Lower lobe of right lung (tissue), 2 donors: Measurements from ENCODE around the gene TP63. TPM values are rescaled to one million over a fixed set of nuclear protein-coding genes. Genes with fewer than 3 reads are reported as not detected.

Experiments
- ATAC-seq, 2 donors: fragments of 200-7000 bp; cut with Tn5 transposase; one replicate each; pipeline ENCODE4 v1.9.1; 2020 to 2022; ENCODE audit warnings: mild to moderate bottlenecking in 2 of 2, moderate library complexity in 2 of 2
- DNase-seq: peaks from one replicate; pipeline ENCODE4 v3.0.0-alpha.2; 2020
- H3K27ac ChIP-seq: fragments of 200-600 bp; one replicate; pipeline ENCODE4 v1.8.0; 2022
- H3K27me3 ChIP-seq: fragments of 200-600 bp; one replicate; pipeline ENCODE4 v1.8.0; 2022; ENCODE audit warnings: low read depth
- H3K36me3 ChIP-seq: fragments of 200-600 bp; one replicate; pipeline ENCODE4 v1.8.0; 2022; ENCODE audit warnings: mild to moderate bottlenecking
- H3K4me1 ChIP-seq: fragments of 200-600 bp; one replicate; pipeline ENCODE4 v1.8.0; 2022
- H3K4me3 ChIP-seq: fragments of 200-600 bp; one replicate; pipeline ENCODE4 v1.8.0; 2022; ENCODE audit warnings: mild to moderate bottlenecking
- H3K9me3 ChIP-seq: fragments of 200-600 bp; one replicate; pipeline ENCODE4 v1.8.0; 2022
- intact Hi-C: fragments of 100-400 bp; cut with DNase I; formaldehyde crosslinking; loops from one replicate; pipeline ENCODE4 v1.11.0; 2022
- total RNA-seq: library from RNA; stranded (reverse); fragmentation: NEBNext Ultra II Directional; extraction: Animal tissue kit (Norgen Biotek cat#: 25700); gene quantifications from one replicate; pipeline ENCODE4 v1.2.1, GENCODE V29; 2021
- TF ChIP-seq, protein P1 (sequence below): fragments of 200-600 bp; IDR thresholded peaks from one replicate; pipeline ENCODE4 v1.8.0; 2022; ENCODE audit warnings: antibody characterized with exemption, mild to moderate bottlenecking
- donor health status: DM: no; HTN: yes; CAD: no; lungs with severe emphysema.

TP63 gene
- total RNA-seq, 1 donor from 2014 or later, result 2.1 TPM

GRCh38 chr3:189787632-189788031 lies 156.4 kb downstream of the TP63 start:
- Histone ChIP-seq H3K27me3 (no peaks in the 10 kb centered on the region), H3K9me3 (no peaks in the 10 kb centered on the region), H3K27ac (no peak overlapping the region), H3K4me1 (no peaks in the 10 kb centered on the region), H3K4me3 (no peak overlapping the region), H3K36me3 (no peaks in the 10 kb centered on the region)
- DNase-seq, result no peak
- no peak for ATAC-seq
- intact Hi-C loops, result no loop called here
- TF ChIP-seq, protein P1, sequence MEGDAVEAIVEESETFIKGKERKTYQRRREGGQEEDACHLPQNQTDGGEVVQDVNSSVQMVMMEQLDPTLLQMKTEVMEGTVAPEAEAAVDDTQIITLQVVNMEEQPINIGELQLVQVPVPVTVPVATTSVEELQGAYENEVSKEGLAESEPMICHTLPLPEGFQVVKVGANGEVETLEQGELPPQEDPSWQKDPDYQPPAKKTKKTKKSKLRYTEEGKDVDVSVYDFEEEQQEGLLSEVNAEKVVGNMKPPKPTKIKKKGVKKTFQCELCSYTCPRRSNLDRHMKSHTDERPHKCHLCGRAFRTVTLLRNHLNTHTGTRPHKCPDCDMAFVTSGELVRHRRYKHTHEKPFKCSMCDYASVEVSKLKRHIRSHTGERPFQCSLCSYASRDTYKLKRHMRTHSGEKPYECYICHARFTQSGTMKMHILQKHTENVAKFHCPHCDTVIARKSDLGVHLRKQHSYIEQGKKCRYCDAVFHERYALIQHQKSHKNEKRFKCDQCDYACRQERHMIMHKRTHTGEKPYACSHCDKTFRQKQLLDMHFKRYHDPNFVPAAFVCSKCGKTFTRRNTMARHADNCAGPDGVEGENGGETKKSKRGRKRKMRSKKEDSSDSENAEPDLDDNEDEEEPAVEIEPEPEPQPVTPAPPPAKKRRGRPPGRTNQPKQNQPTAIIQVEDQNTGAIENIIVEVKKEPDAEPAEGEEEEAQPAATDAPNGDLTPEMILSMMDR, result no peak

- TF ChIP-seq, protein P1, result no peak
- Histone ChIP-seq H3K27me3 (no peaks in the 10 kb centered on the region), H3K4me1 (no peaks in the 10 kb centered on the region), H3K4me3 (no peak overlapping the region), H3K36me3 (no peaks in the 10 kb centered on the region), H3K9me3 (no peaks in the 10 kb centered on the region), H3K27ac (no peak overlapping the region)
- ATAC-seq, result no peak
- intact Hi-C loops, result no loop called here
- no peak for DNase-seq
These were observed 158.2 kb downstream of the TP63 start for GRCh38 chr3:189789432-189789831.

- Histone ChIP-seq H3K4me3 (no peak overlapping the region), H3K27ac (no peak overlapping the region), H3K36me3 (no peaks in the 10 kb centered on the region), H3K4me1 (no peaks in the 10 kb centered on the region), H3K27me3 (no peaks in the 10 kb centered on the region), H3K9me3 (no peaks in the 10 kb centered on the region)
- DNase-seq, result no peak
- TF ChIP-seq, protein P1, result no peak
- ATAC-seq, result peak; percentile 21 to 51
- intact Hi-C loops, result no loop called here
These were observed 159.5 kb downstream of the TP63 start for GRCh38 chr3:189790658-189791057.

- Histone ChIP-seq H3K27ac (no peak overlapping the region), H3K4me3 (no peak overlapping the region), H3K27me3 (no peaks in the 10 kb centered on the region), H3K4me1 (no peaks in the 10 kb centered on the region), H3K9me3 (no peaks in the 10 kb centered on the region), H3K36me3 (no peaks in the 10 kb centered on the region)
- intact Hi-C loops, result no loop called here
- TF ChIP-seq, protein P1, result no peak
- DNase-seq, result no peak
- no peak for ATAC-seq
These were observed 161.1 kb downstream of the TP63 start for GRCh38 chr3:189792046-189792929.

DNA sequence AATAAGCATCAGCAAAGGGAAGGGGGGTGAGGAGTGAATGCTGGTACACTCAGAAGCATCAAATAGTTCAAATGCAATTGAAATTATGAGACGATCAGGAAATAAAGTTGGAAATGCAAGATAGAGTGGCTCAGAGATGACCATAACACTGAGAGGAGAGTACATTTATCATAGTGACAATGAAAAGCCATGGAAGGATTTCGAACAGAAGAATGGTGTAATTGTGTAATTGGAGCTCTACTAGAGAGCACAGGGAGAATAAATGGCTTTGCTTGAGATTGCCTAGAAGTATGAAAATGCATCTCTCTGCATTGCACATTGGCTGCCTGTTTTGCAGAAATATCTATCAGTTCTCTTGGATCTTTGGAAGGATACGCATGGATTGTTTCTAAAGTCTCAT lies 163.3 kb downstream of the TP63 start:
- no peaks in the 10 kb centered on the region for H3K4me1 ChIP-seq
- TF ChIP-seq, protein P1, result no peak
- no peaks in the 10 kb centered on the region for H3K27me3 ChIP-seq
- intact Hi-C loops, result no loop called here
- no peak overlapping the region for H3K27ac ChIP-seq
- H3K4me3 ChIP-seq, result no peak overlapping the region
- no peak for ATAC-seq
- DNase-seq, result no peak
- H3K36me3 ChIP-seq, result no peaks in the 10 kb centered on the region
- H3K9me3 ChIP-seq, result no peaks in the 10 kb centered on the region
